ENCODE measurements around the gene LRGUK.
"Not testable (repeated sequence)": the region's sequence is repeated elsewhere in the genome, so short reads cannot be mapped to it uniquely, and the experiment has no call there.

The LRGUK gene, protein sequence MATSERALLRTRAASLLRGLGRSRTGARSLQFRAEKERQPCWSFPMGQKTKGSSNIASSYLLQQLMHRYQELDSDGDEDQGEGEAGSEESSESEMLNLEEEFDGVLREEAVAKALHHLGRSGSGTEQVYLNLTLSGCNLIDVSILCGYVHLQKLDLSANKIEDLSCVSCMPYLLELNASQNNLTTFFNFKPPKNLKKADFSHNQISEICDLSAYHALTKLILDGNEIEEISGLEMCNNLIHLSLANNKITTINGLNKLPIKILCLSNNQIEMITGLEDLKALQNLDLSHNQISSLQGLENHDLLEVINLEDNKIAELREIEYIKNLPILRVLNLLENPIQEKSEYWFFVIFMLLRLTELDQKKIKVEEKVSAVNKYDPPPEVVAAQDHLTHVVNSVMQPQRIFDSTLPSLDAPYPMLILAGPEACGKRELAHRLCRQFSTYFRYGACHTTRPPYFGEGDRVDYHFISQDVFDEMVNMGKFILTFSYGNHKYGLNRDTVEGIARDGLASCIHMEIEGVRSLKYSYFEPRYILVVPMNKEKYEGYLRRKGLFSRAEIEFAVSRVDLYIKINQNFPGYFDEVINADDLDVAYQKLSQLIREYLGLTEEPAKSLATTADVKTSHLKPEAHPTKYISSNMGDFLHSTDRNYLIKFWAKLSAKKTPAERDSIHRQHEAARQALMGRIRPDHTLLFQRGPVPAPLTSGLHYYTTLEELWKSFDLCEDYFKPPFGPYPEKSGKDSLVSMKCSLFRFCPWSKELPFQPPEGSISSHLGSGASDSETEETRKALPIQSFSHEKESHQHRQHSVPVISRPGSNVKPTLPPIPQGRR

GRCh38 chr7:134126966-134127848 lies at the start of gene LRGUK:
Gene LRGUK, plus strand, starts transcription at chr7:134127340. Its CDS starts 28 bp downstream, at chr7:134127368.
- peak; percentile 53 to 69 (median 60) for DNase-seq (ENCODE audit: low read depth in 4 of 4, low spot score in 1 of 4)

DNA sequence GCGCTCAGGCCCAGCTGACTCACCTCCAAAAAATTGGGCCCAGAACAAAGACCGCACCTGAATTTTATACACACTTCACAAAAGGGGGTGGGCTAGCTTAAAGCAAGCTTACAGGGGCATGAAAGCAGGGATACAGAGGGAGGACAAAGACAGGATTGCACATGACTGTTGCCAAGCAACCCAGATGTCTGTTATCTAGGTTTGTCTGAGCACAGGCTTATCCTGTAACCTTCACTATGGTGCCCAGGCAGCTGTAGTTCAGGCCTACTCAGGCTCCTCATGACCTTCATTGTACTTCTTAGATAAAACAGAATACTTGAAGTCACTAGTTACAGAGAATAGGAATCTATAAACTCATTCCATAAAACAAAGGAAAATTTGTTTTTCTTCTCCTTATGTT lies 49.6 kb upstream of the LRGUK start:
- DNase-seq (ENCODE audit: low read depth in 4 of 4, low spot score in 1 of 4), result not testable (repeated sequence)

- no peak for DNase-seq (ENCODE audit: low read depth in 4 of 4, low spot score in 1 of 4)
Measured at GRCh38 chr7:134078991-134079390, 48.1 kb upstream of the LRGUK start.

DNA sequence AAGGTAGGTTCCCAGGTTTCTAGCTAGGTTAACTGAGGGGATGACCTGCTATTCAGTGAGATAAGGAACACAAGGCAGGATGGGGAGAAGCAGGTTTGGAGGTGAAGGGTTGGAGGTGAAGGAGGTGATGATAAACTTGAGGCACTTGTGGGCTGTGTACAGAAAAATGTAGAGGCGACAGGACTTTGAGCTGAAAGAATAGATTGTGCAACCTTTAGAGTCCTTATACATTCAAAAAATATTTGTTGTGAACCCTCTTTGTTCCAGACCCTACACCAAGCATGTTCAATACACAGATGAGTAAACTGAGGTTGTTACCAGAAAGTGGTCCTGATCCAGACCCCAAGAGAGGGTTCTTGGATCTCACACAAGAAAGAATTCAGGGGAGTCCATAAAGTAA lies 45.4 kb upstream of the LRGUK start:
- DNase-seq (ENCODE audit: low read depth in 4 of 4, low spot score in 1 of 4), result no peak

DNA sequence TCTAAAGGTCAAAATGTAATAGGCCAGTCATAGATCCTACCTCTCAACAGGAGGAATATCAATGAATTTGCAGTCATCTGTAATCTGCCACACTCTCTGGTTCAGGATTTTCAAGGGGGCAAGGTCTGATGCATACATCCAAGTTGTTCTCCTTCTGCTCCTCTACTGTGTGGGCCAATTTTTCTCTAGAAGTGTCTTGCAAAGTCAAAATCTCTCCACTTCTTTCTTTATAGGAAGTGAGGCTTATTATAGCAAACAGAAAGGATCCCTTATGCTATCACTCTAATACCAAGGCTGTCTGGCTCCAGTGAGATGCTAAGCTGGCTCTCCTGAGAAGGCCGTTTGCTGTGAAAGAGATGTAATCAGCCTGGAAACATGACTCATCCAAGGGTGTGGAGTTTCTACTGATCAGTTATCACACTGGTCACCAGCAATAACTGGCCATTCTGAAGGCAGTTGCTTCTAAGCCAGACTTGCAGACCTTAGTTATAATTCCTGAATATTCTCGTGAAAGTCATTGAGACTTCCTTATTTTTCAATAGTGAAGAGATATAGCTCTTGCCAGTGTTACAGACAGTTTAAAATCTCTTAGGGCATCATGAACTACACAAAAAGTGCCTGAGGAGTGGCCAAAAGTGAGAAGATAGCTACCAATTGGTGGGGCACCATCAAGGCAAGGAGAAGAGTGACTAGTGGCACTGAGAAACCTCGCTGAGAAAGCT lies 43.2 kb upstream of the LRGUK start:
- no peak for DNase-seq (ENCODE audit: low read depth in 4 of 4, low spot score in 1 of 4)

DNA sequence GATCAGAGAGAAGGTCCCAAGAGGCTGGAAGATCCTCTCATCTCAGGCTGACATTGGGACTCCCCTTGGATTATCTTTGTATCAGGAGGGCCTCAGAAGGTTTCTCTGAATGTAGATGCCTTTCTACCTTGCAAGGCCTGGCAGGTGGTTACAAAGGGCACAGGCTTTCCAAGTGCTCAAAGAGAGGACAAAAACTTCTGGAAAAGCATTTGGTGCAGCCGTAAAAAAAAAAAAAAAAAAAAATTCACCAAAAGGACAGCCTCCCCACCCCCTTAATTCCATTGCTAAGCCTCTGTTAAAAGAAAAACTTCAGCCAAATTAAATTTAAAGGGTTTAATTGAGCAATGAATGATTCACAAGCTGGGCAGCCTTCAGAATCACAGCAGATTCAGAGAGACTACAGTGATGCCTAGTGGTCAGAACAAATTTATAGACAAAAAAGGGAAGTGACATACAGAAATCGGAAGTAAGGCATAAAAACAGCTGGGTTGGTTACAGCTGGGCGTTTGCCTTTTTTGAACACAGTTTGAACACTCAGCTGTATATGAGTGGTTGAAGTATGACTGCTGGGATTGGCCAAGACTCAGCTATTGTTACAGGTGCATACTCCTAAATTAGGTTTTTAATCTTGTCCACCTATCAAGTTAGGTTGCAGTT lies 42.5 kb upstream of the LRGUK start:
- no peak for DNase-seq (ENCODE audit: low read depth in 4 of 4, low spot score in 1 of 4)

DNA sequence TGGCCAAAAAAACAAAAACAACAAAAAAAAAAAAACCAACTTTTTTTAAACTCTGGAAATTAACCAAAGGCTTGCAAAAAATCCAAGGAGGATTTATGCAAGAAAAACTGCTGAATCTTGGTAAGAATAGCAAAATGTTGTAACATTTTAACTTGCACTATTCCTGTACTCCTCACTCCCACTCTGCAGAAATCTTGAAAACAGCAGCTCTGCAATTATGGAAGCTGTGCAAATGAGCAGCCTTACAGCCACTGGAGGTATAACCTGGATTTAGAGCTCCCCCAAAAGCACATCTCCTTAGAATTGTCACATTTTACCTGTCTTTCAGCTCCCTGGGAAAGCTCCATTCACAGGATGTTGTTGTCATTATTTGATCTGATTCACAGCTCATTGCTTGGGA lies 41.8 kb upstream of the LRGUK start:
- DNase-seq (ENCODE audit: low read depth in 4 of 4, low spot score in 1 of 4), result no peak

- no peak for DNase-seq (ENCODE audit: low read depth in 4 of 4, low spot score in 1 of 4)
Measured at GRCh38 chr7:134086998-134087735, 40.0 kb upstream of the LRGUK start.

DNA sequence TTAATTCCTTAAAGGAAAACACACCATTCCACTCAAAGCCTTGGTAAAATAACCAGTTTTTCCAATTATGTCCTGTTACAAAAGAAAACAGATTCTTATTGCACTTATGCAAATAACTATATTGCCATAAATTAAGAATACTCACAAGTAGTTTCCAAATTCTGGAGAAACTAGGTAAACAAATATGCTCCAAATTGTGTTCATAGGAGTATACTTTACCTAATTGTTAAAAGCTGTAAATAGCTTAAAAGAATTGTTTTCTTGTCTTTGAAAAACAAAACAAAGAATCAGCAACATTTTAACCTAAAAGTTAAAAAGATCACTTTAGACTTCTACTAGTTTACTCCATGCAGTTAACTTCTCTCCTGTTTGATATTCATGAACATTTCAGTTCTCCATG lies 38.9 kb upstream of the LRGUK start:
- DNase-seq (ENCODE audit: low read depth in 4 of 4, low spot score in 1 of 4), result no peak

GRCh38 chr7:134089446-134089845 lies 37.7 kb upstream of the LRGUK start:
- no peak for DNase-seq (ENCODE audit: low read depth in 4 of 4, low spot score in 1 of 4)

- DNase-seq (ENCODE audit: low read depth in 4 of 4, low spot score in 1 of 4), result no peak
Measured at GRCh38 chr7:134098072-134098471, 29.1 kb upstream of the LRGUK start.

GRCh38 chr7:134101716-134102115 lies 25.4 kb upstream of the LRGUK start:
- no peak for DNase-seq (ENCODE audit: low read depth in 4 of 4, low spot score in 1 of 4)

GRCh38 chr7:134104166-134104565 lies 23.0 kb upstream of the LRGUK start:
- no peak for DNase-seq (ENCODE audit: low read depth in 4 of 4, low spot score in 1 of 4)

DNA sequence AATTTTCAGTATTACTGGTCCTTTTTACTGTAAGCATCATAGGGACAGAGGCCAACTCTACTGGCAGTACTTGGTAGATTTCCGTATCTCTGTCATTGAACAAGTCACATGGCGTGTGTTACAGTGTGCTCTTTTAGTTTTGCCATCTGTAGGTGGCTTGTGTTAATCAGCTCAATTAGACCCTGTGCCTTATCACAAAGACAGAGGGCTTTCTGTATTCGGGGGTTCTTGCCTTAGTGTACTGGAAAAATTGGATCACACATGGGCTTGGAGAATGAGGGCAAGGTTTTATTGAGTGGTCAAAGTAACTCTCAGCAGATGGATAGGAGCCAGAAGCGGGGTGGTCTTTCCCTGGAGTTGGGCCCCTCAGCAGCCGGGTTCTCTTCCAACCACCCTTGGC lies 21.3 kb upstream of the LRGUK start:
- no peak for DNase-seq (ENCODE audit: low read depth in 4 of 4, low spot score in 1 of 4)

DNA sequence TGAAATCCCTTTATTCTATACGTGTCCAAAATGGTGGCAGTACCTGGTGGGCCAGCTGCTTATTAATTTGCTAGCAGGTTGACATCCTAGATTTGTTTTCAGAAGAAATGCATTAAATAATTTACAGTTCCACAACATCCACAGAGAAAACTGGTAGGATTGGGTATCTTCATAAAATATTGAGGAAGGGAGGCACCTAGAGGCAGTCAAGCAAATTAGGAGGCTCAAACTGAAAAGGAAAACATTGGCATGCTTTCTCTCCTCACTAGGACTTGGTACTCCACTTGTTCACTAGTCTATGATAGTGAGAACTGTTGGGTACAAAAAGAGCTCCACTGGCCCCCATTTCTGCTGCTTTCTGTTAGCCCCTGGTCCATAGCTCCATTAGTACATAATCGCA lies 18.3 kb upstream of the LRGUK start:
- no peak for DNase-seq (ENCODE audit: low read depth in 4 of 4, low spot score in 1 of 4)

DNA sequence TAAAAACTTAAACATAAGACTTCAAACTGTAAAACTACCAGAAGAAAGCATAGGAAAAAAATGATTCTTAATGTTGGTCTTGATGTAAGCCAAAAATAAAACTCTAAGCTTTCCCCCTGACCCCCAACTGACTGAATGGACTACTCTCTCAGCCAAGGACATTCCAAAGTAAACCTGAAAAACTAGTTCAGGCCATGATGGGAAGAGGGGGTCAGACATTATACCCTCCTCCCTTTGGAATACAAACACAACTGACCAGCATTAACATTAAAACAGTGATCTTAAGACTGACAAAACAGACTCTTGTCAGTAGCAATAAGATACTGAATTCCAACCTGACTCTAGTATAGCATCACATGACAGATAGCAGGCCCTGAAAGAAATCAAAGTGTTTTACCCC lies 13.5 kb upstream of the LRGUK start:
- no peak for DNase-seq (ENCODE audit: low read depth in 4 of 4, low spot score in 1 of 4)

DNA sequence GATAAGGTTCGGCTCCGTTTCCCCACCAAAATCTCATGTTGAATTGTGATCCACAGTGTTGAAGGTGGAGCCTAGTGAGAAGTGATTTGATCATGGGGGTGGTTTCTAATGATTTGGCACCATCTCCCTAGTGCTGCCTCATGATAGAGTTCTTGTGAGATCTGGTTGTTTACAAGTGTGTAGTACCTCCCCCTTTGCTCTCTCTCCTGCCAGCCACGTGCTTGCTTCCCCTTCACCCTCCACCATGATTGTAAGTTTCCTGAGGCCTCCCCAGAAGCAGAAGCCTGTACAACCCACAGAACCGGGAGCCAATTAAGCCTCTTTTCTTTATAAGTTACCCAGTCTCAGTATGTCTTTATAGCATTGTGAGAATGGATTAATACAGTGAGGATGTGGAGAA lies 12.1 kb upstream of the LRGUK start:
- no peak for DNase-seq (ENCODE audit: low read depth in 4 of 4, low spot score in 1 of 4)

- no peak for DNase-seq (ENCODE audit: low read depth in 4 of 4, low spot score in 1 of 4)
Measured at GRCh38 chr7:134120405-134120804, 6.7 kb upstream of the LRGUK start.

DNA sequence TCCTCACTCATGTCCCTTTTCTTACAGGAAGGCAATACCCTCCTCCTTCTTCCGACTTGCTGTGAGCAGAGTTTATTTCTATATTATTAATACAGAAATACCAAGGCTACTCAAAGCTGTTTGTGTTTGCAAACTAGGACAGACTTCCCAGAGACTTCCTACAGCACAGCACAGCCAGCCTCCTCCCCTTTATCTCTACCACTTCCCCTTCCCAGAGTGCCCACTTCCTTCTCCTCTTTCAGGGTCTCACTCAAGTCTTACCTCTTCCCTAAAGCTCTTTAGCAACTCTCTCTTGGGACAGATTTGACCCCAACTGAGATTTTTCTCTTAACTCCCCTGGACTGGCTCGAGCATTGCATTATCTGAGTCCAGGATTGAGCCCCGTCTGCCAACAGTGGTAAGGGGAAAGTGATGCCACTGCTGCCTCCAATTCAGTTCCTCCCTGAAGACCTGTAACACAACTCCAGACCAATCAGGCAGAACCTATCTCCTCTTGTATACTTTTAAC lies 5.5 kb upstream of the LRGUK start:
- no peak for DNase-seq (ENCODE audit: low read depth in 4 of 4, low spot score in 1 of 4)
